ENCODE measurements around the gene PPFIBP1. TPM values are rescaled to one million over a fixed set of nuclear protein-coding genes. Genes with fewer than 3 reads are reported as not detected.
"Not testable (repeated sequence)": the region's sequence is repeated elsewhere in the genome, so short reads cannot be mapped to it uniquely, and the experiment has no call there.

The PPFIBP1 gene
- polyA plus RNA-seq, 3 donors from 2014 or later = 0.39 to 0.62 TPM; not detected in 1

GRCh38 chr12:27627853-27628469 is 104.0 kb downstream of the PPFIBP1 start:
- not testable (repeated sequence) for H3K4me1 Mint-ChIP-seq; H3K27ac Mint-ChIP-seq; H3K27me3 Mint-ChIP-seq (ENCODE audit: low read depth in 3 of 3); DNase-seq; H3K9me3 Mint-ChIP-seq; H3K4me3 Mint-ChIP-seq; H3K36me3 Mint-ChIP-seq

- H3K9me3 Mint-ChIP-seq; DNase-seq; H3K27ac Mint-ChIP-seq; H3K27me3 Mint-ChIP-seq (ENCODE audit: low read depth in 3 of 3); H3K36me3 Mint-ChIP-seq; H3K4me3 Mint-ChIP-seq; H3K4me1 Mint-ChIP-seq: not testable (repeated sequence)
Observed at GRCh38 chr12:27630219-27630618, 106.2 kb downstream of the PPFIBP1 start.

DNA sequence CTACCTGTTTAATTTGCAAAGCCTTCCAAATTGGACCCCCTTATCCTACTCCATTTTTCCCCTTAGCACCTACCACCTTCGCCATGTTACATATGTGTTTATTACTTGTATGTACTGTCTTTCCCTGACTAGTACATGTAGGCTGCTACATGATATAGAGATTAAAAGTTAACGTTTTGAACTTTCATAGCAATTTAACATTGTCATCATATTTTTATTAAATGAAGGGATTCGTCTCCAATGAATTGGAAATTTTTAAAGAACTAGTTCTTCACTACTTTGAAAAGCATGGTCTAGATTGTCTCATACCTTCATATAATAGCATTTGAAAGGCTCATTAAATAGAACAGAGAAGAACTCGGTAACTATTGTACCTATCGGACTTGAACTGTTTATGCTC is 107.4 kb downstream of the PPFIBP1 start:
- no peaks in the 10 kb centered on the region for H3K9me3 Mint-ChIP-seq
- no peak overlapping the region for H3K4me3 Mint-ChIP-seq
- no peak for DNase-seq
- no peak overlapping the region for H3K27ac Mint-ChIP-seq
- no peaks in the 10 kb centered on the region for H3K4me1 Mint-ChIP-seq
- peaks cover 0 to 3% (median 3%) of the 10 kb centered on the region in 3 donors for H3K36me3 Mint-ChIP-seq
- peaks cover 0 to 2% (median 0%) of the 10 kb centered on the region in 3 donors for H3K27me3 Mint-ChIP-seq (ENCODE audit: low read depth in 3 of 3)

- H3K9me3 Mint-ChIP-seq = no peaks in the 10 kb centered on the region
- no peak overlapping the region for H3K27ac Mint-ChIP-seq
- peaks cover 0 to under 1% of the 10 kb centered on the region in 2 donors for H3K4me1 Mint-ChIP-seq
- peaks cover 0 to 2% (median 0%) of the 10 kb centered on the region in 3 donors for H3K27me3 Mint-ChIP-seq (ENCODE audit: low read depth in 3 of 3)
- peaks cover 0 to 3% (median 3%) of the 10 kb centered on the region in 3 donors for H3K36me3 Mint-ChIP-seq
- no peak for DNase-seq
- no peak overlapping the region for H3K4me3 Mint-ChIP-seq
Observed at GRCh38 chr12:27631813-27632491, 107.9 kb downstream of the PPFIBP1 start.

- peaks cover 7 to 18% of the 10 kb centered on the region in 2 donors for H3K4me1 Mint-ChIP-seq
- H3K9me3 Mint-ChIP-seq = no peaks in the 10 kb centered on the region
- H3K27ac Mint-ChIP-seq = no peak overlapping the region
- no peak overlapping the region for H3K4me3 Mint-ChIP-seq
- DNase-seq = no peak
- peaks cover 0 to 2% (median 0%) of the 10 kb centered on the region in 3 donors for H3K27me3 Mint-ChIP-seq (ENCODE audit: low read depth in 3 of 3)
- peaks cover 0 to 3% (median 3%) of the 10 kb centered on the region in 3 donors for H3K36me3 Mint-ChIP-seq
Observed at GRCh38 chr12:27635349-27635972, 111.5 kb downstream of the PPFIBP1 start.

GRCh38 chr12:27636569-27636968 is 112.6 kb downstream of the PPFIBP1 start:
- not testable (repeated sequence) for H3K4me3 Mint-ChIP-seq, H3K27ac Mint-ChIP-seq
- peaks cover 7 to 18% of the 10 kb centered on the region in 2 donors for H3K4me1 Mint-ChIP-seq

DNA sequence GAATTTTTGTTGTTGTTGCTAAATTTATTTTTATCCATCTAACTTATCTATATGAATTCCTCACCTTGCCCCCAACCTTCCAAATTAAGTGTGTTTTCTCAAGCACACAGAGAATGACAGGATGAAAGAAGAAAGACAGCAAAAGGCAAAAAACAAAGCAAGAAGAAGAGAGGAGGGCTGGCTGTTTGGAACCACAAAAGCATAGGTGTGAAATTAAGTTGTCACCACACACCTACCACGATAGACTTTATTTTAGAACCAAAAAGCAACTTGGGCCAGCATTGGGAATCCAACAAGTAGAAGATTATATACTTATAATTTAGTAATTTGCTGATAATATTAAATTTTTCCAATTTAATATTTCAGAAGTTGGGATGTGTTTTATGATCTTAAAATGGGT is 113.5 kb downstream of the PPFIBP1 start:
- no peak overlapping the region for H3K4me3 Mint-ChIP-seq
- H3K9me3 Mint-ChIP-seq = no peaks in the 10 kb centered on the region
- peaks cover 0 to 2% (median 0%) of the 10 kb centered on the region in 3 donors for H3K27me3 Mint-ChIP-seq (ENCODE audit: low read depth in 3 of 3)
- no peak for DNase-seq
- H3K36me3 Mint-ChIP-seq = peaks cover 0 to 3% (median 3%) of the 10 kb centered on the region in 3 donors
- H3K27ac Mint-ChIP-seq = no peak overlapping the region
- peaks cover 7 to 18% of the 10 kb centered on the region in 2 donors for H3K4me1 Mint-ChIP-seq

More at GRCh38 chr12:27636569-27636968, 112.6 kb downstream of the PPFIBP1 start:
- not testable (repeated sequence) for H3K27me3 Mint-ChIP-seq (ENCODE audit: low read depth in 3 of 3); DNase-seq; H3K36me3 Mint-ChIP-seq; H3K9me3 Mint-ChIP-seq

GRCh38 chr12:27639265-27639664 is 115.3 kb downstream of the PPFIBP1 start:
- H3K4me3 Mint-ChIP-seq = no peak overlapping the region
- peaks cover 7 to 18% of the 10 kb centered on the region in 2 donors for H3K4me1 Mint-ChIP-seq
- no peaks in the 10 kb centered on the region for H3K27me3 Mint-ChIP-seq (ENCODE audit: low read depth in 3 of 3)
- no peaks in the 10 kb centered on the region for H3K9me3 Mint-ChIP-seq
- H3K27ac Mint-ChIP-seq = no peak overlapping the region
- no peak for DNase-seq
- peaks cover 0 to 3% (median 2%) of the 10 kb centered on the region in 3 donors for H3K36me3 Mint-ChIP-seq

- peaks cover 7 to 25% of the 10 kb centered on the region in 2 donors for H3K4me1 Mint-ChIP-seq
- not testable (repeated sequence) for H3K27ac Mint-ChIP-seq; DNase-seq; H3K4me3 Mint-ChIP-seq; H3K36me3 Mint-ChIP-seq; H3K9me3 Mint-ChIP-seq; H3K27me3 Mint-ChIP-seq (ENCODE audit: low read depth in 3 of 3)
Observed at GRCh38 chr12:27640566-27641200, 116.7 kb downstream of the PPFIBP1 start.

DNA sequence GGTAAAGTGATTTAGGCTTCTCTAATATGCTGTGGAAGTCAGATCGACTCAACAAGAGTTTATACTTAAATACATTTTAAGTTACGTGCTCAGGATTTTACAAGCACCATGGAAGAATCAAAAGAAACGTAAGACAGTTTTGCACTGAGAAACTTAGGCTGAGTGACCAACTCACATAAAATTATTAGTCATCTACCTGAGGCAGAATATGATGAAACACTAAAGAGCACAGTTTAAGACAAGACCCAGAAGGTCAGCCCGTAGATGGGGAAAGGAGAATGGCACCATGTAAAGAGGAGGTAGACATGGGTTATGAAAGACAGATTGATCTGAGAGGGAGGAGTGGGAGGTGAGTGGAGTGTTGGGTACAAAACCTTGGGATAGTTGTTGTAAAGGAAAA is 118.4 kb downstream of the PPFIBP1 start:
- peaks cover 5 to 20% of the 10 kb centered on the region in 2 donors for H3K4me1 Mint-ChIP-seq
- H3K27me3 Mint-ChIP-seq (ENCODE audit: low read depth in 3 of 3); H3K36me3 Mint-ChIP-seq; DNase-seq; H3K9me3 Mint-ChIP-seq; H3K4me3 Mint-ChIP-seq; H3K27ac Mint-ChIP-seq: not testable (repeated sequence)

DNA sequence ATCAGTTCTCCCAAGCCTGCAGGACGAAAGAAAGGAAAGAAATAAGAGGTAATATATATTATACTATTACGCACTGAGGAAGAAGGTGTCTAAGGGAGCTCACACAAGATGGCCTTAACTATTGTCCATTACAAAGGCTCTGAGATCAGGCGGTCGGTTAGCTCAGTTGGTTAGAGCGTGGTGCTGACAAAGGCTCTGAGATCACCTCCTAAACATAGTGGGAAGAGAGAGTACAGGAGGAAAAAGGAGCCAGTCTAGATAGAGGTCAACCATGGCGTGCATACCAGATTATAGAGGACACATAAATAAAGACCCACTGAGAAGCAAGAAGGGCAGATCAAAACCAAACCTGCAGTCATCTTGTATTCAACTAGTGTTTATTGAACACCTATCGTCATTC is 118.9 kb downstream of the PPFIBP1 start:
- H3K9me3 Mint-ChIP-seq; H3K27ac Mint-ChIP-seq; H3K27me3 Mint-ChIP-seq (ENCODE audit: low read depth in 3 of 3); DNase-seq; H3K4me3 Mint-ChIP-seq; H3K36me3 Mint-ChIP-seq: not testable (repeated sequence)
- H3K4me1 Mint-ChIP-seq = peaks cover under 1 to 15% of the 10 kb centered on the region in 2 donors

- Mint-ChIP-seq H3K9me3 (no peaks in the 10 kb centered on the region), H3K4me3 (no peak overlapping the region), H3K36me3 (no peaks in the 10 kb centered on the region), H3K4me1 (peaks cover 0 to 7% of the 10 kb centered on the region in 2 donors), H3K27ac (no peak overlapping the region), H3K27me3 (ENCODE audit: low read depth in 3 of 3) (peaks cover 0 to 5% (median 4%) of the 10 kb centered on the region in 3 donors)
- DNase-seq = no peak
Observed at GRCh38 chr12:27644158-27644845, 120.3 kb downstream of the PPFIBP1 start.

DNA sequence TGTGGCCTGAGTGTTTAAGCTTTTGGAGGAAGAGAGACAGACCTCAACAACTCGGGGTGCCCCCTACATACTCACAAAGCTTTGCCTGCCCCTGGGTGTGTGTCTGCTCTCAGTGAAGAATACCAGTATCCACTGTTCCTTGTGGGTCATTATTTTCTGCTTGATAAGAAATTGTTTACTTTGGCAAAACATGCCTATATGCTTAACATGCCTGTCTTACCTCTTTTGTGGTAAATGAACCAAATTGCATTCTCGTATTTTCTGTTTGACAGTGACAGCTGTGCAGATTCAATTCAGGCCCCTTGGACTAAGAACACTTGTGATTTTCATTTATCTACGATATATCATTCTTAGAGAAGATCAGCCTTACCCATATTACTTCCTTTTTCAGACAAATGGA is 121.7 kb downstream of the PPFIBP1 start:
- Mint-ChIP-seq H3K9me3 (no peaks in the 10 kb centered on the region), H3K4me3 (no peak overlapping the region), H3K27ac (no peak overlapping the region), H3K27me3 (ENCODE audit: low read depth in 3 of 3) (peaks cover 0 to 5% (median 4%) of the 10 kb centered on the region in 3 donors), H3K4me1 (peaks cover 0 to 7% of the 10 kb centered on the region in 2 donors), H3K36me3 (no peaks in the 10 kb centered on the region)
- DNase-seq = no peak
